Measurements from ENCODE around the gene CHST8.

- TF ChIP-seq POLR2AphosphoS5 (IDR thresholded peaks at IDR 0.05; ENCODE audit: low read depth, low read length) (no peak), REST (IDR thresholded peaks at IDR 0.05; ENCODE audit: insufficient read depth in 1 of 2, low read depth in 2 of 2, low read length in 2 of 2) (no peak), SIN3A (IDR thresholded peaks at IDR 0.05; ENCODE audit: borderline replicate concordance, insufficient read depth, low read length) (no peak)
Observed at GRCh38 chr19:33706631-33707030, 84.9 kb downstream of the CHST8 start.
